SKM-1 (cell line): ENCODE results near the gene RAD51B.
"Not testable (repeated sequence)": the region's sequence is repeated elsewhere in the genome, so short reads cannot be mapped to it uniquely, and the experiment has no call there.

Experiments
- DNase-seq: peaks from one replicate; lab custom pipeline; 2025; ENCODE audit not compliant: unreplicated experiment; lab: John Stamatoyannopoulos, UW

The RAD51B gene

GRCh38 chr14:68198713-68199495, 379.3 kb downstream of the RAD51B start:
- DNase-seq = no peak

DNA sequence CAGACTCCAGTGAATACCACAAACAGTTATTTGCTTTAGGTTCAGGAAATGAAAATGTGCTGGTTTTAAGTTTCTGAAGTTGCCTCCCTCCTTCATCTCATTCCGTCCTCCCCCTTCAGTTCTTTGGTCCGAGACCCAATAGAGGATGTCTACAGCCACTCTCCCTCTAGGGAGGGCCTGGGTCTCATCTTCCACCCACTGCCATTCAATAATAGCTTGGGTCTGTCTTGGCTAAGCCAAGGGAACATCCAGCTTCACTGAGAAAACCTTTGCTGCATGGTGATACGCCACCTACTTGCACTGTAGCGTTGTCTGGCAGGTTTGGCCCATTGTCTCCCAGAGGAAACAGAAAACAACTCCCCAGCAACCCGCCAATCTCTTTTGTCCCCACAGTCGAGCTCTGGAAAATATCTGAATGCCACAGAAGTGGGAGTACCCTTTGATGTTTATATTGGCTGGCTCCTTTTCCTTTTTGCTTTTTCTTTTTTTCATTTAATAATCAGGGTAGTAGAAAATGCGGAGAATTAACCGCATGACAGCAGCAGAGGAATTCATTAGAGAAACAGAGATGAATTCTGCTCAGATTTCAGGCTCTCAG, 380.1 kb downstream of the RAD51B start:
- DNase-seq = no peak

DNA sequence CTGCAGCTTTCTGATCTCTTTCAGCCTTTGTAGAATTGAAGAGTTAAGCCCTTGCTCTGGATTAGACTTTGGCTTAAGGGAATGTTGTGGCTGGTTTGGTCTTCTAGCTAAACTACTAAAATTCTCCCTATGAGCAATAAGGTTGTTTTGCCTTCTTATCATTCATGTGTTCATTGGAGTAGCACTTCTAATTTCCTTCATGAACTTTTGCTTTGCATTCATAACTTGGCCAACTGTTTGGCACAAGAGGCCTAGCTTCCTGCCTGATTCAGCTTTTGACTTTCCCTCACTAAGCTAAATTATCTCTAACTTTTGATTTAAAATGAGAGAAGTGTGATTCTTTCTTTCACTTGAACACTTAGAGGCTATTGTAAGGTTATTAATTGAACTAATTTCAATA, 384.3 kb downstream of the RAD51B start:
- DNase-seq = no peak

DNA sequence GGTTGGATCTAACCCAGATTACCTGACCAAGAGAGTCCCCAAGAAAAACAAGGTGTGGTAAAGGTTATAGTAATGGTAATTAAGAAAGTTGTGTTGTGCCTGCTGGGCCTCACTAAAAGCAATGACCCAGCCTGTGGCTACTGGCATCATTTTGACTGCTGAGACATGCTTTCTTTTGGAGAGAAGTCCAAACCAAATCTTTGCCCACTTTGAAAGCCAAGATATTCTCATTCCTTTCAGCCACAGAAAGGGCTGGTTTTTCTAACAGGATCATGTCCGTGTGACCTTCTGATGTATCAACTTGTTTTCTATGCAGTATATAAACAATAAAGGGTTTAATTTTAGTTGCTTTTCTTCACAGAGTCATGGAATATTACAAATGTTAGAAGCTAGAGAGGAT, 388.6 kb downstream of the RAD51B start:
- no peak for DNase-seq

- no peak for DNase-seq
These were observed 389.2 kb downstream of the RAD51B start for GRCh38 chr14:68208626-68209317.

- no peak for DNase-seq
These were observed 391.2 kb downstream of the RAD51B start for GRCh38 chr14:68210729-68211299.

- DNase-seq = no peak
These were observed 391.8 kb downstream of the RAD51B start for GRCh38 chr14:68211421-68211820.

GRCh38 chr14:68211886-68212285, 392.3 kb downstream of the RAD51B start:
- DNase-seq = no peak

DNA sequence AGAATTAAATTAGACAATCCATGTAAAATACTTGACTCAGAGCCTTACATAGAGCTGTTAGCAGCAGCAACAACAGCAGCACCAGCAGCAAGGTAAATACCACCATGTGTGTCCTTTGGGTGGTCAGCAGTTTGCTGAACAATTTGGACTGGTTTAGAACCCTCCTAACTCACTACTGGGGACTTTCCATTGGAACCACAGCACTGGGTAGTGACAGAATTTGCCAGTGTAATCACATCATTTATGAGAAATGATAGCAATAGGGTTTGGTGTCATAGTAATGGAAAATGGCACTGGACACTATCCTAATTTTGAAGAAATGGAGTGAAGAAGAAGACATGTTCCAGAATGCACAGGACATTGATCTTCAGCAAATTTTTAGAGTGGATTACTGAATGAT, 392.8 kb downstream of the RAD51B start:
- no peak for DNase-seq

GRCh38 chr14:68214431-68214830, 394.9 kb downstream of the RAD51B start:
- DNase-seq = no peak

- no peak for DNase-seq
These were observed 396.1 kb downstream of the RAD51B start for GRCh38 chr14:68215629-68216028.

GRCh38 chr14:68216079-68216478, 396.5 kb downstream of the RAD51B start:
- no peak for DNase-seq

- no peak for DNase-seq
These were observed 397.4 kb downstream of the RAD51B start for GRCh38 chr14:68216957-68217356.

GRCh38 chr14:68217791-68218340, 398.3 kb downstream of the RAD51B start:
- DNase-seq = no peak

GRCh38 chr14:68219407-68219806, 399.8 kb downstream of the RAD51B start:
- DNase-seq = no peak

- not testable (repeated sequence) for DNase-seq
These were observed 401.5 kb downstream of the RAD51B start for GRCh38 chr14:68221046-68221445.

DNA sequence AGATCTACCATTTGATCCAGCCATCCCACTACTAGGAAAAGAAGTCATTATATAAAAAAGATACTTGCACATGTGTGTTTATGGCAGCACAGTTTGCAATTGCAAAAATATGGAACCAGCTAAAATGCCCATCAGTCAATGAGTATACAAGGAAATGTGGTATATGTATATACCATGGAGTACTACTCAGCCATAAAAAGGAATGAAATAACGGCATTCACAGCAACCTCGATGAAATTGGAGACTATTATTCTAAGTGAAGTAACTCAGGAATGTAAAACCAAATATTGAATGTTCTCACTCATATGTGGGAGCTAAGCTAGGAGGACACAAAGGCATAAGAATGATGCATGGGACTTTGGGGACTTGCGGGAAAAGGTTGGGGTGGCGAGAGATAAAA, 402.6 kb downstream of the RAD51B start:
- no peak for DNase-seq

- DNase-seq = no peak
These were observed 403.1 kb downstream of the RAD51B start for GRCh38 chr14:68222726-68223125.

GRCh38 chr14:68223631-68224030, 404.1 kb downstream of the RAD51B start:
- no peak for DNase-seq

GRCh38 chr14:68225321-68225720, 405.7 kb downstream of the RAD51B start:
- DNase-seq = no peak

- no peak for DNase-seq
These were observed 406.9 kb downstream of the RAD51B start for GRCh38 chr14:68226523-68226922.

DNA sequence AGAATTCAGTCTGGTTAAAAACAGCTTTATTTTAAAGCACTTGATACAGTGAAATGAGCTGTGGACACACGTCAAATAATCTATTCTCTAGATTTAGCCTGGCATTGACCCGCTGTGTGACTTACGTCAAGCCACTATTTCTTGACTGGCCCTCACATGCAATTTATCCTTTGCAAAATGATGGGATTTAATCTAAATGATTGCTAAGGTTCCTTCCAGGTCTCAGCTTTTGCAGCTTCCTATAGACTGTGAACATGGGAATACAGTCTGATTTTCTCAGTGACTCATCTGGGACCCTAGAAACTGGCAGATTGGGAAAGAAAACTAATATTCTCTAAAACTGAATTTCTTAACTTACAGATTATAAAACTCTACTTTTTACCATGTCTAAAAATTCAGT, 409.1 kb downstream of the RAD51B start:
- no peak for DNase-seq
